ENCODE results near the gene MYO5B.

Gene MYO5B

DNA sequence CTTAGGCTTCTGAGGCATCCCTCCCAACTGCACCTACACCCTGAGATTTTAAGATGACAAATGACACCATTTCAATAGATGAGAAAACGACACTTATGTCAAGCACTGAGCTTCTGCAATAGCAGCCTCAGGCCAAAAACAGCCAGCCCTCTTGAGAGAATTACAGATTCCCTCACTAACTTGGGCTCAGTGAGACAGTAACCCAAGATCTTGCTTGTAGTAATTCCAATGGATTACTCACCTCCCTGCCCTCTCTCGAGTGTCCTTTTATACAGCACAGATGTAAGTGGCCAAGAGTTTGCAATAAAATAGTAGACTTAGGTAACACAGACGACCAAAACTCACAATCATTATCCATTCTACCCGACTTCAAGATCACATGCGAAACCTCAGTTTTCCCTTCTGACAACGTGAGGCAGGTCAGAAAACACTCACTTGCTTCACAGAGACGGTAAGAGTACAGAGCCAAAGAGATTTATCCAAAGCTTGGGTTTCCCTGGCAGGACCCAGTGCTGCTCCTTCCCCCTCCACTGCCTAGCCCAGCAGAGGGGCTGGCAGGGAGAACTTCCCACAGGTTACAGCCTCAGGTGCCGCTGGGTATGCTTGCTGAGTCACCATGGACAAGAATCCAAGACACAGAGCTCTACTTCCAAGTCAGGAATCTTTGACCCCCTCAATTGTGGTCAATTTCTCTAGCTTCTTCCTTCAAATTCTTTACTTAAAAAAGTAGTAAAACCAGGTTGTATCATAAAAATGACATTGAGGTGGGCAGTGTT lies 181.4 kb downstream of the MYO5B start:
- DNase-seq (ENCODE audit: low read depth in 2 of 2), result no peak

DNA sequence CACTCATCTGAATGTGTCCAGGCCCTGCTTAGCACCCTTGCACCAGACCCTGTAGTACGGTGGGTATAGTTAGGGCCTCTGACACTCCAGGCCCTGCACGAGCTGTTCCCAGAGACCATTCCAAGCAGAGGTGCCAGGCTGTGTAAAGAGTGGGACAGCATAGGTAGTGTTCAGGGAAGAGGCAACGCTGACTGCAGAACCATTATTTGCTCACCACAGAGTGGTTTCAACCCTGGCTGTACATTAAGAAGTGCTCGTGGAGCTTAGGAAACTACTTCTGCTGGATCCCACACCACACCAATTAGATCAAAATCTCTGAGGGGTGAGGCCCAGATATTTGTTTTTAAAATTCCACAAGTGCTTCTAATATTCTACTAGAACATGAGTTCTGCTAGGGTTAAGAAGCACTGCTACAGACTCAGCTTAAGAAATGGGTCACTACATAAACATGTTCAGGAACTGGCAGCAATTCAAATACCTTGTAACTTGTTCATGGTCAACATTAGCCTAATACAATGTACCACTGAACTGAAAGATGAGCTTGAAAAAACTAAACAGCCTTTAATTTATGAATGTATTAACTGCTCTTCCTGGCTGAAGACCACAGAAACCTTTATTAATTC lies 183.0 kb downstream of the MYO5B start:
- DNase-seq (ENCODE audit: low read depth in 2 of 2), result no peak

GRCh38 chr18:50009773-50010335 lies 185.1 kb downstream of the MYO5B start:
- DNase-seq (ENCODE audit: low read depth in 2 of 2), result no peak

- no peak for DNase-seq (ENCODE audit: low read depth in 2 of 2)
Observed at GRCh38 chr18:50008306-50008705, 186.6 kb downstream of the MYO5B start.

DNA sequence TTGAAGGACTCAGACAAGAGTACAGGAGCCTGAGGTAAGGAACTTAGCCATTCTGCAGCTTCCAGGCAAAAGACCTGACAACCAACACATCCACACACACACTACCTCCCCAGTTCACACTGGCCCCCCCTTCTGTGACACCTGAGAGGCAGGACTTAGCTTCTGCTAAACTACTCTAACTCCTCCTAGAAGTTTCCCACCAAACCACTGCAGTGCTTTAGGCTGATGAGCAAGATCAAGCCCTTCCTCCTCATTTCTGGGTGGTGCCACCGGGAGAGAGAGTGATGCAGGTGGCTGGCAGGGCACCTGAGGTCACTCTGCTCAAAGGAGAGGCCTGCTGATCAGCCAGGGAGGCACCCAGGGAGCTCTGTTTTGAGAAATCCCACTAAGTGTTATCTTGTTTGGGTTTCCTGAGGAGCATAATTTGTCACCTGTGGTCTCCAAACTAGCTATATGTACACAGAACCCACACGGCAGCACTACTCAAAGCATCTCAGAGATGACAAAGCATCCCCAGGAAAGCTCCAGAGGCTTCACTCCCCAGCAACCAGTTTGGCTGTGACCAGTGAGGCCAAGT lies 188.4 kb downstream of the MYO5B start:
- DNase-seq (ENCODE audit: low read depth in 2 of 2), result no peak

DNA sequence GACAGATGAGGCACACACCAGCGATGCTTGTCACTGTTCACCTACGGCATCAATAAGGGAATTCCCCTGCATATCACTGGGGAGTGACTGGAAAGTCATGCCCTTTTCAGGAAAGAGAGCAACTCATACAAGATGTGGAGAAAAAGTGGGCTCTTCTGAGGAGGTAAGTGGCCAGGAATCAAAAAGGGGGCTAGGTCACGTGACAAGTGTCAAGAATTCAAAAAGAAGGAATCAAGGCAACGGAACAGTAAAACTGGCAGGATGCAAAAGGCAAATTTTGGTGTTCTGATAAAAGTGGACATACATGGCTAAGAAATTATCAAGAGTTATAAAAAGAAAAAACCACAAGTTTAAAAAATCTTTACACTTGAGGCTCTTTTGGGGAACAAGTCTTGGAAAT lies 190.9 kb downstream of the MYO5B start:
- DNase-seq (ENCODE audit: low read depth in 2 of 2), result no peak

GRCh38 chr18:50002781-50003180 lies 192.2 kb downstream of the MYO5B start:
- DNase-seq (ENCODE audit: low read depth in 2 of 2), result no peak

DNA sequence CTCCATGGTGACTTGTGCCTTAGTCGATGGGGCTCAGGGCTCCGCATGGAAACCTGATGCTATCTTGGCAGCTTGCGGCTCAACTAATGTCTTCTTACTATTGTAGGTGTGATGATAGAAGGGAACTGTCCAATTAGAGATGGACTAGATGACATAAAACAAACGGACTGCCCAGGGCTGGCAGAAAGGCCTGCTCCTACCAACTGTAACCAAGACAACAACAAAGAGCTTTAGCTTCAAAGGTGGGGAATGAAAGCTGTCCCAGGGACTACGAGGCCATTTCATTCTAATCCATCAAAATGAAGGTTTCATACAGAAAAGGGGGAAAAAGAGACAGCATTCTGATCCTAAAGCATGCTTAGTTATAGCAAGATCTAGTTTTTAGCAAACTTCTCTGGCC lies 194.7 kb downstream of the MYO5B start:
- DNase-seq (ENCODE audit: low read depth in 2 of 2), result no peak

DNA sequence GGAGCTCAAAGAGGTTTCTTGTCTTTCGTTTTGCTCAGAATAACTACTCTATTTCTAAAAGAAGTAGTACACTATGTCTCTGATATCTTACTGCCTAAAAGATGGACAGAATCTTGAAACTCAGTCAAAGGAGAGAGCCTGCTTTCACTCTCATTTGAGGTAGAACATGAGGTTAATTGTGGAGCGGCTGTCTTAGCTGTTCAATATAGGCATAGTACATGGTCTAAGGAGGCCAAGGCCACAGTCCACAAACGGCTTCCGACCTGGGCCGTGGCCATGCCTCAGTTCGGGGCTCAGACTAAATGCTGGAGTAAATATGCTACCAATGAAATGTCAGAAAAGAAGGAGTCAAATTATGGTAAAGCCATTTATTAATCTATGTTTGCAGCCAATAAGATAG lies 195.8 kb downstream of the MYO5B start:
- DNase-seq (ENCODE audit: low read depth in 2 of 2), result no peak

GRCh38 chr18:49997558-49997957 lies 197.4 kb downstream of the MYO5B start:
- no peak for DNase-seq (ENCODE audit: low read depth in 2 of 2)

DNA sequence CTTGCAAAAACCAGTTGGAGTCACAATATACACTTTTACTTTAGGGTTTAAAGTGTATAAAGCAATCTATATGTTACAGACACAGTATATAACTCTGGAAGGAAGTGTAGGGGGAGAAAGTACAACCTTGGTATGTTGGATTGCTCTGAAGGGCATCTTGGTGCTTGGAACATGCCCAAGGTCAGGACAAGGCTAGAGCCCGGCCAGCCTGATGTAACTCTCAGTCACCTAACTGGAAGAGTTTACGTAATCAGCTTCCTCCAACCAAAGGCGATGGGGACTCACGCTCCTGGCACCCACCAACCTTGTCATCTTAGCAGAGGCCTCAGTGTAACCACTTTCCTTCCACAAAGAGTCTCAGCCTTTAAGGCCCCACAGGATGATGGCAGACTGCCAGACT lies 200.5 kb downstream of the MYO5B start:
- no peak for DNase-seq (ENCODE audit: low read depth in 2 of 2)

- DNase-seq (ENCODE audit: low read depth in 2 of 2), result no peak
Observed at GRCh38 chr18:49993299-49993698, 201.6 kb downstream of the MYO5B start.

GRCh38 chr18:49988733-49989132 lies 206.2 kb downstream of the MYO5B start:
- DNase-seq (ENCODE audit: low read depth in 2 of 2), result no peak

GRCh38 chr18:49988101-49988500 lies 206.8 kb downstream of the MYO5B start:
- no peak for DNase-seq (ENCODE audit: low read depth in 2 of 2)

- no peak for DNase-seq (ENCODE audit: low read depth in 2 of 2)
Observed at GRCh38 chr18:49985236-49985635, 209.7 kb downstream of the MYO5B start.

DNA sequence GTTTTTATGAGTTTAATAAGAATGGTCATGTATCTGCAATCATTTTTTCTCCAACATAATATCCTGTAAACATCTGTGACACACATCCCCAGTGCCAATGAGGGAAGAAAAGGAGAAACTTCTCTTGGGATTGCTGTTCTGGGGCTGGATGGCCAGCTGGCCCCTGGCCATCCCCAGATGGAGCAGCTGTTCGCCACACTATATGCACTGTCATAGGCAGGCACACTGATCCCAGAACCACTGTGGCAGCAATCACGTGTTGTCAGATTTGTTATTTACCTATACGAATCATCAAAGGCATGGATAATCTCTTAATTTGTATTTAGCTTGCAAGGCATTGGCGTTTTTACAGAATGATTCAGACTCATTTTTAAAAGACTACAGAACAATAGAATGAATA lies 214.1 kb downstream of the MYO5B start:
- DNase-seq (ENCODE audit: low read depth in 2 of 2), result no peak

GRCh38 chr18:49976795-49977560 lies 218.0 kb downstream of the MYO5B start:
- no peak for DNase-seq (ENCODE audit: low read depth in 2 of 2)

DNA sequence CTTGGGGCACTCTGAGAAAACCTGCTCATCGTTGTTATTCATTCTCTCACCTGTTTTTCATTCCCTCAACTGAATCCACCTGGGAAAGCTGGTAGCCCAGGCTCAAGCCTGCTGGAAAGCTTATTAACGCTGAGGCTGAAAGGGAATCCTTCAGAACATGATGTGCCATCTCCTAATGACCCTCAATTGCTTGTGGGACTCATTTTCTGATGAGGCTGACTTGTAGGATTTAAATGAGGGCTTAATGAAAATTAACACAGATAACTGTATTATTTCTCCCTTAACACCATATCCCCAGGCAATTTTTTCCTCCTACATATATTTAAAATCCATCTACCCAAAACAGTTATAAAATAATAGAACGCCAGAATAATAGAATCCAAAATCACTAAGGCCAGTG lies 218.9 kb downstream of the MYO5B start:
- no peak for DNase-seq (ENCODE audit: low read depth in 2 of 2)

DNA sequence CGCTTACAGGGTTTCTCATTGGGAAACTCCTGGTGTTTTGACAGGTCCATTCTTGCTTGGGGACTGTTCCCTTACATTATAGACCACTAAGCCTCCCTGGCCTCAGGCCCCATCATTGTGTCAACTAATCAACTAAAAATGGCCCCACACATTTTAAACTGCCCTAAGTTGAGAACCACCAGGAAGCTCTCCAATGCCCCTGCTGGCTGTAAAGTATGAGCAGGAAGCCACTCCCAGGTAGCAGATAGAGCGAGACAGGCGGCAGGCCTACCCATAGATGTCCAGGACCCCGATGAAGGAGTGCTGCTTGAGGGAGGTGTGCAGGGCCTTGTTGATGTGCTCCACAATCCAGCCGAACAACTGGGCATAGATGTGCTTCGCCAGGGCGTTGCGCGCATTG lies 220.9 kb downstream of the MYO5B start:
- no peak for DNase-seq (ENCODE audit: low read depth in 2 of 2)

GRCh38 chr18:49973592-49973991 lies 221.4 kb downstream of the MYO5B start:
- no peak for DNase-seq (ENCODE audit: low read depth in 2 of 2)

DNA sequence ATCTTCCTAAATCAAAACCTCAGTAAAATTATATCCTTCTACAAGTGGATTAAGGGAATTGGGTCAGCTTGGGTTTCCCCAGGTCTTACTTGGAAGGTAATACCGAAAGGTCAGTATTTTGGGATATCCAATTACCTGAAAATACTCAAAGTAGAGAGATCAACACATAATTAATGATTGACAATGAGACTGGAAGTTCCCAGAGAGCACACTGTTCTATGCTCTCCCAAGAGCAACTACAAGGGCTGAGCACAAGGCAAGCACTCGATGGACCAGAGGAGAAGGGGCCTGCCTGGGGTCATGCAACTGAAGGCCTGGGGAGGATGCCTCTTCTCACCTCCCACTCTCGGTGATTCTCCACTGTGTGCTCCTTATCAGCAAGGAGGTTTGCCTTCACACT lies 222.4 kb downstream of the MYO5B start:
- DNase-seq (ENCODE audit: low read depth in 2 of 2), result no peak

GRCh38 chr18:49971462-49971861 lies 223.5 kb downstream of the MYO5B start:
- no peak for DNase-seq (ENCODE audit: low read depth in 2 of 2)

All from stimulated activated CD8-positive, alpha-beta memory T cell treated with anti-CD3 and anti-CD28 coated beads, Interleukin-15, amount 100 ng/mL, for 4 hours (primary cell).